WERI-Rb-1 (cell line): ENCODE results near the gene SSBP3.

Source experiments
- DNase-seq: peaks from one replicate; pipeline ENCODE4 v3.0.0-alpha.2; 2020
- H3K27ac ChIP-seq: fragments of 250-450 bp; sonication (Bioruptor Pico); 2 replicates; pipeline ENCODE4 v1.5.1; 2020; ENCODE audit warnings: mild to moderate bottlenecking, moderate library complexity
- H3K27me3 ChIP-seq: fragments of 250-450 bp; sonication (Bioruptor Pico); 2 replicates; pipeline ENCODE4 v1.5.1; 2021; ENCODE audit warnings: mild to moderate bottlenecking, low read depth, moderate library complexity; ENCODE audit not compliant: insufficient read depth, severe bottlenecking
- H3K36me3 ChIP-seq: fragments of 250-450 bp; sonication (Bioruptor Pico); 2 replicates; pipeline ENCODE4 v1.5.1; 2020; ENCODE audit warnings: mild to moderate bottlenecking, moderate library complexity
- H3K4me3 ChIP-seq: 2 replicates; pipeline ENCODE4 v1.5.1; 2011; ENCODE audit warnings: low read depth, mild to moderate bottlenecking, control low read depth, low read length
- H3K9me3 ChIP-seq: fragments of 250-450 bp; sonication (Bioruptor Pico); 2 replicates; pipeline ENCODE4 v1.5.1; 2021; ENCODE audit warnings: mild to moderate bottlenecking, moderate library complexity; ENCODE audit not compliant: severe bottlenecking
- CTCF ChIP-seq: IDR thresholded peaks from 2 replicates; pipeline ENCODE4 v1.5.1; 2011; ENCODE audit warnings: low read depth, mild to moderate bottlenecking, control low read depth, inconsistent platforms, low read length

Gene SSBP3

DNA sequence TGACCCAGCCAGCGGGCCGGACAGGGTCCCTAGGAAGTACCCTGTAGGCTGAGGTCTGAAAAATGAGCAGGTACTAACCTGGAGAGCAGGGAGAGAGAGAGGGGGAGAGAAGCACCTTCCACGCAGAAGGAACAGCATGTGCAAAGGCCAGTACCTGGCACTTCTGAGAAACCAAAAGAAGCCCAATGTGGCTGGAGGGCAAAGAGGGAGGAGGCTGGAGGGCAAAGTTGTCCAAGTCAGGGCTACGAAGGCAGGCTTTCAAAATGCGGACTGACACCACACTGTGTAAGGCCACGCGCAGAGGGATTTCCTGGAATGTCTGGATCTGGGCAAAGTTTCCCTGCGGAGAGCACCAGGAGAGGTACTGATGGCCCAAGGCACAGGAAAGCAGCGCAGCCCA lies 64.4 kb downstream of the SSBP3 start:
- Histone ChIP-seq H3K36me3 (peaks cover 46% of the 10 kb centered on the region), H3K27me3 (no peaks in the 10 kb centered on the region), H3K9me3 (no peaks in the 10 kb centered on the region), H3K4me3 (no peak overlapping the region), H3K27ac (peak overlapping the region; percentile 87)
- DNase-seq, result no peak
- TF ChIP-seq CTCF, result no peak

- Histone ChIP-seq H3K4me3 (no peak overlapping the region), H3K27ac (peak overlapping the region; percentile 87), H3K36me3 (peaks cover 54% of the 10 kb centered on the region), H3K27me3 (no peaks in the 10 kb centered on the region), H3K9me3 (no peaks in the 10 kb centered on the region)
- DNase-seq, result peak; percentile 73
- TF ChIP-seq CTCF, result no peak
Measured at GRCh38 chr1:54340878-54341277, 65.3 kb downstream of the SSBP3 start.

DNA sequence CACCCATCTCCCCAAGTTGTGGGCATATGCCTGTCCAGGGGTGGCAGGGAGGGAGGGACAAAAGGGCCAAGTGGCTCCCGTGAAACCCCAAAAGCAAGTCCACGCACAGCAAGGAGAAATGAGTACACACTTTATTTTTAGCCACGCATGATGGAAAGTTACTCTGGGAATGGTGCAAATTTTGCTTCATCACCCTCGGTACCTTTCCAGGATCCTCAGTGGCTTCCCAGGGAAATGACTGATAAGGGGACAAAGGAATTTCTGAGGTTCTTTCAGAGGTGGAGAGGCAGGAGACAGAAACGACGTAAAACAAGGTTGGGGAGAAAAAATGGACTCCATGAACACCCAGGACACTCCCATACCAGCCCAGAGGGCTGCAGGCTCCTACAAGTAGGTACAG lies 65.8 kb downstream of the SSBP3 start:
- no peak for DNase-seq
- no peak for TF ChIP-seq CTCF
- Histone ChIP-seq H3K9me3 (no peaks in the 10 kb centered on the region), H3K27ac (peak overlapping the region; percentile 87), H3K27me3 (no peaks in the 10 kb centered on the region), H3K4me3 (no peak overlapping the region), H3K36me3 (peaks cover 58% of the 10 kb centered on the region)

- no peak for DNase-seq
- Histone ChIP-seq H3K36me3 (peaks cover 58% of the 10 kb centered on the region), H3K27ac (peak overlapping the region; percentile 87), H3K4me3 (no peak overlapping the region), H3K9me3 (no peaks in the 10 kb centered on the region), H3K27me3 (no peaks in the 10 kb centered on the region)
- TF ChIP-seq CTCF, result no peak
Measured at GRCh38 chr1:54339126-54339525, 67.1 kb downstream of the SSBP3 start.

DNA sequence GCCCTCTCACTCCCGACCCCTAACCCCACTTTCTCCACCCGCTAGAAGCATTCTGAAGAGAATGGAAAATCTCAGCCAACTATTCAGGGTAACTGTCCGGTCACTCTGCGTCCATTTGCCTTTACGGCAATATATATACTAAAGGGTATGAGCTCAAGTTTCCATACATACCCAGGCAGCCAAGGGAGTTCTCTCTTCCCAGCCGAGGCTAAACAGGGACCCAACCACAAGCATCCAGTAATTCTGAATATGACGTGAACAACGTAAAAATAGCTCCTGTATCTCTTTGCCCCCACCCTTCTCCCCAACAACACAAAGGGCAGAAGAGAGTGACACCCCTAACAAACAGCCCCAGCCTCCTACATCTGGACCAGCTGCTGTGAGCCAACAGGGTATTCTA lies 67.7 kb downstream of the SSBP3 start:
- DNase-seq, result no peak
- TF ChIP-seq CTCF, result no peak
- H3K27ac ChIP-seq, result peak overlapping the region; percentile 87

GRCh38 chr1:54337928-54338327 lies 68.3 kb downstream of the SSBP3 start:
- no peak for DNase-seq

More for the DNA sequence above, 67.7 kb downstream of the SSBP3 start:
- Histone ChIP-seq H3K36me3 (peaks cover 59% of the 10 kb centered on the region), H3K4me3 (no peak overlapping the region), H3K9me3 (no peaks in the 10 kb centered on the region), H3K27me3 (no peaks in the 10 kb centered on the region)

More at GRCh38 chr1:54337928-54338327, 68.3 kb downstream of the SSBP3 start:
- Histone ChIP-seq H3K9me3 (no peaks in the 10 kb centered on the region), H3K27me3 (no peaks in the 10 kb centered on the region), H3K4me3 (no peak overlapping the region), H3K27ac (peak overlapping the region; percentile 87), H3K36me3 (peaks cover 61% of the 10 kb centered on the region)
- TF ChIP-seq CTCF, result no peak
